ENCODE measurements around the gene DAAM1.

The DAAM1 gene

DNA sequence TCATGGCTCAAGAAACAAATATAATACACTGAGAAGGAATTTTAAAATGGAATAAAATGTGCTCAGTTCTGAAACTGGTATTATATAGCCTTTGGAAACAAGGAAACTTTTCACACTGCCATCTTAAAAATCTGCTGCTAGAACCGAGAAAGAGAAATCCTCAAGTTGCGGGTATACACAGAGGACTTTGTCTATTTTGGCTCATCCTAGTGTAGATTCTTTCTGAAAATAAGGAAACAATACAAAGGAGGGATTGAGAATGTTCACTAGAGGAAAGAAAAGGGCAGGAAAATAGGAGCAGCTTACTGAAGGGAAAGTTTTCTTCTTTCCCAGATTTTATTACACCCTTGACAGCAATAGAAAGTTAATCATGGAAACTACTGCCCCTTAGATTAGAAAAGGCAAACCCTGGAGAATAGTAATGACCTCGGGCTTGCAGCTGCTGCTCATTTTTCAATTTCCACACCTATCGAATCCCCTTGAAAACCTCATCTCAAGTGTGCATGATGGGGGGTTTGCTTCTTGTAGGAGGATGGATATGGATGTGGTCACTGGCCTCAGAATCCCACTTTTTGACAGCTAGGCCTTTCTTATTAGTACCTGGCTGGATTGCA, 104.6 kb downstream of the DAAM1 start (continued):
- no peak for TF ChIP-seq POU6F1 (CRISPR knock-in tag; IDR thresholded peaks at IDR 0.05; ENCODE audit: borderline replicate concordance, low read depth)
- no peak for TF ChIP-seq SNAI2 (CRISPR knock-in tag; IDR thresholded peaks at IDR 0.05)
- TF ChIP-seq BACH2 (CRISPR knock-in tag; IDR thresholded peaks at IDR 0.05; ENCODE audit: borderline replicate concordance): no peak
- no peak for TF ChIP-seq CSDC2 (CRISPR knock-in tag; IDR thresholded peaks at IDR 0.05)
- TF ChIP-seq ZC3H10 (CRISPR knock-in tag; IDR thresholded peaks at IDR 0.05): no peak

DNA sequence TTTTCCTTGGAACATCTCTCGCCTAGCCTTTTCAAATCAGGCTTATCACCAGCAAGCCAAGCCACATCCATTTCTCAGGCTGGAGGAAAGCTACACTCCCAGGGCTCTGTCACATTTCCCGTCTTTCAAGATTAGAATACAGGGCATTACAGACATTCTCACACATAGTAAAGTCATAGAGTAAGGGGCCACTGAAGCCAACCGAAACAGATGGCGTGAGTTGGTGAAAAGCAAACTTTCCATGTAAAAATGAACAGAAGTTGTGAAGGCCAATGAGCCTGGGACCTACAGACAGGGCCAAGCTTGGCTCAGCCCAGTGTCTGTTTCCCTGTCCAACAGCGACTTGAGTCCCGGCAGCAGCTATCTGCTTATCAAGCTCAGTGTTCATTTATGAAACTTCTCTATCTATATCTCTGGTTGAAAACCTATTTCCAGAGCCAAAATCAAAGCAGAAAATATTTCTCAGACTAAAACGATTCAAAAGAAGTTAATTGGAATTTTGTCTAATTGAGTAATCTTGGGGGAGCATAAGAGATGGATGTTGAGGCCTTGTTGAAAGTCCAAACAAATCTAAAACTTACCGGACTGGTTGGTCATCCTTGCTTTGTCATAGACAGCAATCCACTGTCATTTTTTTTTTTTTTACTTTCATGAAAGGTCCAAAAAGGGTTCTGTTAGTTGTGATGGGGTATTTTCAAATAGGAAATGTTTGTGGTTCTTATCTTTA, 105.6 kb downstream of the DAAM1 start:
- TF ChIP-seq ZNF70 (CRISPR knock-in tag; IDR thresholded peaks at IDR 0.05) (no peak), TOX (CRISPR knock-in tag; IDR thresholded peaks at IDR 0.05; ENCODE audit: borderline replicate concordance) (no peak), ISL1 (CRISPR knock-in tag; IDR thresholded peaks at IDR 0.05) (no peak), BACH2 (CRISPR knock-in tag; IDR thresholded peaks at IDR 0.05; ENCODE audit: borderline replicate concordance) (no peak), ZNF565 (CRISPR knock-in tag; conservative IDR thresholded peaks at IDR 0.05; ENCODE audit: low read depth) (no peak), SNAI2 (CRISPR knock-in tag; IDR thresholded peaks at IDR 0.05) (no peak), RARB (CRISPR knock-in tag; IDR thresholded peaks at IDR 0.05) (no peak)
- TF ChIP-seq, protein P1, sequence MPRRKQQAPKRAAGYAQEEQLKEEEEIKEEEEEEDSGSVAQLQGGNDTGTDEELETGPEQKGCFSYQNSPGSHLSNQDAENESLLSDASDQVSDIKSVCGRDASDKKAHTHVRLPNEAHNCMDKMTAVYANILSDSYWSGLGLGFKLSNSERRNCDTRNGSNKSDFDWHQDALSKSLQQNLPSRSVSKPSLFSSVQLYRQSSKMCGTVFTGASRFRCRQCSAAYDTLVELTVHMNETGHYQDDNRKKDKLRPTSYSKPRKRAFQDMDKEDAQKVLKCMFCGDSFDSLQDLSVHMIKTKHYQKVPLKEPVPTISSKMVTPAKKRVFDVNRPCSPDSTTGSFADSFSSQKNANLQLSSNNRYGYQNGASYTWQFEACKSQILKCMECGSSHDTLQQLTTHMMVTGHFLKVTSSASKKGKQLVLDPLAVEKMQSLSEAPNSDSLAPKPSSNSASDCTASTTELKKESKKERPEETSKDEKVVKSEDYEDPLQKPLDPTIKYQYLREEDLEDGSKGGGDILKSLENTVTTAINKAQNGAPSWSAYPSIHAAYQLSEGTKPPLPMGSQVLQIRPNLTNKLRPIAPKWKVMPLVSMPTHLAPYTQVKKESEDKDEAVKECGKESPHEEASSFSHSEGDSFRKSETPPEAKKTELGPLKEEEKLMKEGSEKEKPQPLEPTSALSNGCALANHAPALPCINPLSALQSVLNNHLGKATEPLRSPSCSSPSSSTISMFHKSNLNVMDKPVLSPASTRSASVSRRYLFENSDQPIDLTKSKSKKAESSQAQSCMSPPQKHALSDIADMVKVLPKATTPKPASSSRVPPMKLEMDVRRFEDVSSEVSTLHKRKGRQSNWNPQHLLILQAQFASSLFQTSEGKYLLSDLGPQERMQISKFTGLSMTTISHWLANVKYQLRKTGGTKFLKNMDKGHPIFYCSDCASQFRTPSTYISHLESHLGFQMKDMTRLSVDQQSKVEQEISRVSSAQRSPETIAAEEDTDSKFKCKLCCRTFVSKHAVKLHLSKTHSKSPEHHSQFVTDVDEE (CRISPR knock-in tag; IDR thresholded peaks at IDR 0.05): no peak
- peak; percentile 46 for ATAC-seq

DNA sequence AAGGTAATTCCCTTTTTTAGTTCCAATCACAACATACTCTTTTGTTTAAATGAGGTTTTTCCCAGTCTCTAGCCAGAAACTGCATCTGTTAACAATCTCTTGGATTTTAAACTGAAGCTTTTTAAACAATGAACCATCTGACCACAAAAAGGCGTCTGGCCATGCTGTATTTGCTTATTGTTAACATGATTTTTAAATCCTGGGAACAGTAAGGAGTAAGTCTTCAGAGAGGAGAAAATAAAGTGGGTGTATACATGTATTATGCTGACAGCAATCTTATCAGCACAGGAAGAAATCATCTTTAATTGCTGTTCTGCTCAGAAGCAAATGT, 106.2 kb downstream of the DAAM1 start:
- TF ChIP-seq CSDC2 (CRISPR knock-in tag; IDR thresholded peaks at IDR 0.05) (no peak), ISL1 (CRISPR knock-in tag; IDR thresholded peaks at IDR 0.05) (peak; percentile 54)
- ATAC-seq: peak; percentile 81

DNA sequence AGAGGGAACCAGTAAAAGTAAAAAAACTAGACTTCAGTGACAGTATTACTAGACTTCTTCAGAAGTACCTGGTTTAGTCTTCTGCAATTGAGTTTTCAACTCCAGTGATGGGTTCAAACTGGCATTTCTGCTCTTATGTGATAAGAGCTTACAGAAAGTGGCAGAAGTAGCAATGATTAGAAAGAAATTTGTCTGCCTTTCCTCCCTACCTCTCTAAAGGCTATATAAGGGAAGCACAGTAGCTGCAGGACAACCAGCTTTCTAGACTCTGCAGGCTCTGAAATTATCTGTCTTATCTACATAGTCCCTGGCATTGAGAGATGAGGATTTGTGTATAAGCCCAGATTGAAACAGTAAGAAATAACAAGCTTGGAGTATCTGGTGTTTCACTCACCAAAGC, 107.5 kb downstream of the DAAM1 start:
- no peak for ATAC-seq
- no peak for TF ChIP-seq ESRRG (CRISPR knock-in tag; IDR thresholded peaks at IDR 0.05)
- TF ChIP-seq POU6F1 (CRISPR knock-in tag; IDR thresholded peaks at IDR 0.05; ENCODE audit: borderline replicate concordance, low read depth): no peak
- TF ChIP-seq RARB (CRISPR knock-in tag; IDR thresholded peaks at IDR 0.05): no peak
- TF ChIP-seq, protein P1 (CRISPR knock-in tag; IDR thresholded peaks at IDR 0.05): no peak
- TF ChIP-seq, protein P2, sequence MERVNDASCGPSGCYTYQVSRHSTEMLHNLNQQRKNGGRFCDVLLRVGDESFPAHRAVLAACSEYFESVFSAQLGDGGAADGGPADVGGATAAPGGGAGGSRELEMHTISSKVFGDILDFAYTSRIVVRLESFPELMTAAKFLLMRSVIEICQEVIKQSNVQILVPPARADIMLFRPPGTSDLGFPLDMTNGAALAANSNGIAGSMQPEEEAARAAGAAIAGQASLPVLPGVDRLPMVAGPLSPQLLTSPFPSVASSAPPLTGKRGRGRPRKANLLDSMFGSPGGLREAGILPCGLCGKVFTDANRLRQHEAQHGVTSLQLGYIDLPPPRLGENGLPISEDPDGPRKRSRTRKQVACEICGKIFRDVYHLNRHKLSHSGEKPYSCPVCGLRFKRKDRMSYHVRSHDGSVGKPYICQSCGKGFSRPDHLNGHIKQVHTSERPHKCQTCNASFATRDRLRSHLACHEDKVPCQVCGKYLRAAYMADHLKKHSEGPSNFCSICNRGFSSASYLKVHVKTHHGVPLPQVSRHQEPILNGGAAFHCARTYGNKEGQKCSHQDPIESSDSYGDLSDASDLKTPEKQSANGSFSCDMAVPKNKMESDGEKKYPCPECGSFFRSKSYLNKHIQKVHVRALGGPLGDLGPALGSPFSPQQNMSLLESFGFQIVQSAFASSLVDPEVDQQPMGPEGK (CRISPR knock-in tag; IDR thresholded peaks at IDR 0.05; ENCODE audit: borderline replicate concordance): no peak
- no peak for TF ChIP-seq GLIS3 (CRISPR knock-in tag; IDR thresholded peaks at IDR 0.05)
- TF ChIP-seq TOX (CRISPR knock-in tag; IDR thresholded peaks at IDR 0.05; ENCODE audit: borderline replicate concordance): no peak
- no peak for TF ChIP-seq PPARA (CRISPR knock-in tag; IDR thresholded peaks at IDR 0.05; ENCODE audit: borderline replicate concordance)
- no peak for TF ChIP-seq ZNF8 (CRISPR knock-in tag; IDR thresholded peaks at IDR 0.05)
- TF ChIP-seq ZFP30 (CRISPR knock-in tag; IDR thresholded peaks at IDR 0.05): no peak
- TF ChIP-seq BACH2 (CRISPR knock-in tag; IDR thresholded peaks at IDR 0.05; ENCODE audit: borderline replicate concordance): no peak
- TF ChIP-seq ZC3H10 (CRISPR knock-in tag; IDR thresholded peaks at IDR 0.05): no peak
- no peak for TF ChIP-seq CSRNP3 (CRISPR knock-in tag; IDR thresholded peaks at IDR 0.05)
- no peak for TF ChIP-seq TCF4 (CRISPR knock-in tag; IDR thresholded peaks at IDR 0.05; ENCODE audit: borderline replicate concordance)
- no peak for TF ChIP-seq ZNF565 (CRISPR knock-in tag; conservative IDR thresholded peaks at IDR 0.05; ENCODE audit: low read depth)

Measured in SK-N-SH treated with all-trans-retinoic acid at 6 μM for 48 hours (cell line).